GM19468 (cell line): ENCODE results near the gene BMP7.
"Not testable (repeated sequence)": the region's sequence is repeated elsewhere in the genome, so short reads cannot be mapped to it uniquely, and the experiment has no call there.

Experiments
- ATAC-seq: cut with Tn5 transposase; IDR thresholded peaks from one replicate; pipeline ENCODE4 v1.9.1; 2021; ENCODE audit warnings: mild to moderate bottlenecking, moderate library complexity, moderate number of reproducible peaks; ENCODE audit not compliant: unreplicated experiment; ENCODE audit errors: extremely low read depth

Gene BMP7

GRCh38 chr20:57159945-57160610 lies 106.4 kb downstream of the BMP7 start:
- ATAC-seq: no peak

GRCh38 chr20:57159193-57159851 lies 107.1 kb downstream of the BMP7 start:
- no peak for ATAC-seq

DNA sequence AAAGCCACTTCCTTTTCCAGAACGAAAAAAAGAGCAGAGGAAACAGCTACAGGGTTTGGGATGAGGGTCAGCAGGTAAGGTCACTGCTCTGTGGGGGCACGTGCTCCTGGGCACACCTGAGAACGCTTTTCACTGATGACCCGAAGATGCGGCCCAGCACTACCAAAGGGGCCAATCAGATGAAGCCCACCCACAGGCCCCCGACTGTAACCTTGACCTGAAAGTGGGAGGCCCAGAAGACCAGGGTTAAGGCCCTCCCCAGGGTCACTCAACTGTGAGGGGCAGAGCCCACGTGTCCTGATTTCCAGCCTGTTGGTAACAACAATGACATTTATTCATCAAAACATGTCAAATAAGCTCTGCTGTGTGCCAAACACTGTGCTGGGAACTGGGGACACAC lies 108.0 kb downstream of the BMP7 start:
- no peak for ATAC-seq

- not testable (repeated sequence) for ATAC-seq
Measured at GRCh38 chr20:57157787-57158186, 108.7 kb downstream of the BMP7 start.

DNA sequence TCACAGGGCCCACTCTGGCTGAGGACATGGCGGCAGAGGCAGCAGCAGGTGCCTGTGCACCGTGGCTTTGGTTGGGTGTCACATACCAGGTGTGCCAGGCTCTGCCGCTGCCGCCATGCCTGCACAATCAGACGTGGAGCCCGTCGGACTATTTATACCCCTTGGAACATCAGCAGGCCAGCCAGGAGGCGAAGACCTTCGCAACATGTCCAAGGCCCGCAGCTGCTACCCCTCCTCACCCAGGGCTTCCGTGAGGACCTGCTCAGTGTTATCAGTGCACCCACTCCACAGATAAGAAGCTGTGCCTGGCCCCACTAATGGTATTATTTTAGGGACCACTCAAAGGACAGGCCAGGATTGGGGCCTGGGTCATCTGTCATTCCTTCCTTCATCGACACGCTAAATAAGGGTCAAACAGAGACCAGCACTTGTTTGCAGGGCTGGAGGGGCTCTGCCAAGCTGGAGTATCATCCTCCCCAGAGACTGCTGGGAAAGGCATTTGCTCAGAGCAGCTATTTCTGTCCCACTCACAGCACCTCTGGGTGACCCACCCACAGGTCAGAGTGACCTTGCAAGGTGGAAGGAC lies 109.2 kb downstream of the BMP7 start:
- ATAC-seq: no peak

DNA sequence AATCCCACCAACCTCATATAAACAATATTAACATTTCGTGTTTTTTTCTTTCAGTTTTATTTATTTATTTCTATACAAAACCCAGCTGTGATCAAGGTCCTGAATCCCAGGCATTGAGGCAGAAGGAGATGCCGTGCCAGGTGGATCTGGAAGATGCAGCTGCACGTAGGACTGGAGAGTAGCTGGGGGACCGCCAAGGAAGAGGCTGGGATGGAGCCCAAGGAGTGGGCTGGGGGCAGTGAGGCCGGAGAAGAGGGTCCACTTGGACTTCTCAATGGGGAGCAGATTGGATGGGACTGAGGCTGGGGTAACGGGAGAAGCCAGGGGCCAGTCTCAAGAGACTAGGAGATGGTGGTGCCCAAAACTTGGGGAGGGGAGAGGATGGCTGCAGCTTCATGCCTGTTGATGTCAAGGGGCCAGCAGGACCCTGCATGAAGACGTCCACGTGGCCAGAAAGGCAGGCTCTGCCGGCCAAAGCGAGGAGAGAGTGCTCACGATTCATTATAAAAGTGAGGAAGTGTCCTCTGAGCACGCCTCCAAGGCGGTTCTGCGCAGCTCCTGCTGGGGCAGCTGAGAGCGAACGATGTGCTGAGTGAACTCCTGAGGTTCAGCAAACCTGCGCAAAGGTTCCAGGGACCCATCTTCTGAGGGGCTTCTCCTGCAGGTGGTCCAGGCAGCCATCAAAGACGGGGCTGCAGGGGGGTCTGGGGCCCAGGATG lies 110.3 kb downstream of the BMP7 start:
- no peak for ATAC-seq

GRCh38 chr20:57155415-57155814 lies 111.0 kb downstream of the BMP7 start:
- no peak for ATAC-seq

DNA sequence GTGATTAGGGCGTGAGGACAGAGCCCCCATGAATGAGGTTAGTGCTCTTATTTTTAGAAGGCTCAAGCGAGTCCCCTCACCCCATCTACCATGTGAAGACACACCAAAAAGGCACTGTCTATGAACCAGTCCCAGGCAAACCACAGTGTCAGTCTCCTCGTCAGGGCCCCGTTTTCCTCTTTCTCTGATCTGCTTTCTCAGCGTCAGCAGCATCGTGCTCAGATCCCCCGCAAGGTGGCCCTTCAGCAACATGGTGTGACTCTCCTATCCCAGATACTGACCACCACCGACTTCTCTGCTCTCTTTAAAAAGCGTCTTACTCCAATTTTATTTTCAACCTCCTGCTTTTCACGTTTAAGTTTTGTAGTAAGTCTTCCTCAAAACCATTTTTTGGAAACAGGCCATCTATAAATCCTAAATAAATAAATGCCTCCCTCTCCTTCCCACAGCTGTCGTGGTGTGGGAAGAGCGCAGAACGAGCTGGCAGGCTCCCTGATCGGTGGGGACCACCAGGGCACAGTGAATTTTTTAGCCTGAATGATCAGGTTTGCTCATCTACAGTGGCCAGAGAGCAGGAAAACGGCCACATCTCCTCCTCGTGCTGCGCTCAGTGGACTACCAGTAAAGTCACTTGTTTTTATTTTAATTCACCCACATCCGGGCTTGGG lies 113.1 kb downstream of the BMP7 start:
- ATAC-seq: no peak

GRCh38 chr20:57152557-57152956 lies 113.9 kb downstream of the BMP7 start:
- no peak for ATAC-seq

GRCh38 chr20:57150559-57150958 lies 115.9 kb downstream of the BMP7 start:
- ATAC-seq: no peak

- no peak for ATAC-seq
Measured at GRCh38 chr20:57148263-57148662, 118.2 kb downstream of the BMP7 start.

GRCh38 chr20:57147185-57147584 lies 119.3 kb downstream of the BMP7 start:
- no peak for ATAC-seq

GRCh38 chr20:57146155-57146554 lies 120.3 kb downstream of the BMP7 start:
- ATAC-seq: no peak

DNA sequence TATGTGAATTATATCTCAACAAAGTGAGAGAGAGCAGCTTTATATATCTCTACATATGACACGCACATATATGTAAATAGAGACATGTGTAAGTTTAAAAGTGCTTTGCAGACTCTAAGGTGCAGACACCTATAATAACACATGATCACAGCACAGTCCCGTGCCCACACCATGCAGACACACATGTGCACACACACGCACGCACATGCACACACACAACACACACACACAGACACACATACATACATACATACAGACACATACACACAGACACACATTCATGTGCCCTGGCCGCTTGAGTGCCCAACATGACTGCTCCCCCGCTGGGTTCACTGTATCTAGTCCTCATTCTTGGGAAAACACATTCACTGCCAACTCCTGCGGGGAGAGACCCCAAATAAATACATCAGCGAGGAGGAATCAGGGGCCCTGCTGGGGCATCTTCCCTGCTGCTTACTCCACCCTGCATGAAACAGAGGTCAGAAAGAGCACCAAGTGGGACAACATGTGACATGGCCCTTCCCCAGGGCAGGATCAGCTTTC lies 121.3 kb downstream of the BMP7 start:
- ATAC-seq: no peak

DNA sequence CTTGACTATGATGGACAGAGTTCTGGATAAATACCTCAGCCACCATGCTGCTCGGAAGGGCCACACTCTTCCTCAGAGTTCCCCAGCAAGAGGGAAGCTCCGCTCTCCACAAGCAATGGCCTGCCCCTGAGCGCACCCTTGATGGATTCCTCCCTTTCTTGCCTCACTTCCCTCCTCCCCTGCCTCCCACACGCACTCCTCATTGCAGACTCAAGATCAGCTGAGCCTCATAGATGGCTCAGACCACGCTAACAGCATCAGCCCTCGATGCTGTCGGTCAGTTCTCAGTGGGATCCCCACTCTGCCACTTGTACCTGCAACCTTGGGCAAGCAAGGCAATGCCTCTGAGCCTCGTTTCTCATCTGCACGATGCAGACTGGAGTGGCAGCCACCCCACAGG lies 123.3 kb downstream of the BMP7 start:
- no peak for ATAC-seq

- no peak for ATAC-seq
Measured at GRCh38 chr20:57142667-57143066, 123.8 kb downstream of the BMP7 start.

DNA sequence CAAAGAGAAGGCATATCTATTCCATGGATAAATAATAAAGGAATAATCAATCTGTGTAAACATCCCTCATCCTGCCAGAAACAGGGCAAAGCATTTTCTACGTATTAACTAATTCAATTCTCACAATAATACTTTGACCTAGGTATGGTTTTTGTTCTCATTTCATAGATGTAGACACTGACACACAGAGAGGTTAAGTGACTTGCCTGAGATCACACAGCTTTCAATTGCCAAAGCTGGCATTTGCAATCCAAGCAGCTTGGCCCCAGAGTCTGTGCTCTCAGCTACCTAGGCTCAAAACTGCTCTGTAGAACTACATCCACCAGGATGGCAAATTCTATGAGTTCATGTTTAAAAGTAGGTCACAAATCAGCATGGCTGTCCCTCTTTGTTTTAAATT lies 124.9 kb downstream of the BMP7 start:
- ATAC-seq: no peak

- no peak for ATAC-seq
Measured at GRCh38 chr20:57140416-57140965, 126.0 kb downstream of the BMP7 start.

DNA sequence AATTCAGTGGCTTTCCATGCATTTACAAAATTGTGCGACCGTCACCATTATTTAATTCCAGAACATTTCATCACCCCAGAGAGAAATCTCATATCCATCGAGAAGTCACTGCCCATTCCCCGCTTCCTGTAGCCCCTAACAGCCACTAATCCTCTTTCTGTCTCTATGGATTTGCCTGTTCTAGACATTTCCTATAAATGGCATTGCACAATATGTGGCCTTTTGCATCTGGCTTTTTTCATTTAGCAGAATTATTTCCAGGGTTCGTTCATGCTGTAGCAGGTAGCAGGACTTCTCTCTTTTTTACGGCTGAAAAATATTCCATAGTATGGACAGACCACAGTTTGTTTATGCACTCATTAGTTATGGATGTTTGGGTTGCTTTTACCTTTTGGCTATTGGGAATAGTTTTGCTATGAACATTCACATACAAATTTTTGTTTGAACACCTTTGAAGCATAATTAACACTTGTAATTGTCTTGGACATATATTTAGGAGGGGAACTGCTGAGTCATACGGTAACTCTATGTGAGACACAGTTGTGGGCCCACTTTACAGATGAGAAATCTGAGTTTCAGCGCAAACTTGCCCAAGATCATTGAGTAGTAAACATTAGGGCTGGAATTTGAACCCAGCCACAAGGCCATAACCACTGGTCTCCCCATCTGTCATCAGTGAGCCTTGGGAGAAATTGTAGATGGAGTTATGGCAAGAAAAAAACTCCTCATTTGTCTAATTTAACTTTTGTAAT lies 126.9 kb downstream of the BMP7 start:
- ATAC-seq: no peak
